CD4-positive, alpha-beta T cell treated with Interferon gamma for 1 hour (primary cell): ENCODE measurements around the gene CUEDC1.
A peak's percentile ranks its signal among the peaks of the same experiment; 100 is the strongest.

Experiments used
- DNase-seq: peaks from one replicate; pipeline ENCODE4 v3.0.0-alpha.2; 2020

Gene CUEDC1

GRCh38 chr17:57957120-57957850 lies 2.1 kb upstream of the CUEDC1 start:
- DNase-seq = no peak

- DNase-seq = peak; percentile 19
Observed at GRCh38 chr17:57956291-57957119, 1.3 kb upstream of the CUEDC1 start.

- no peak for DNase-seq
Observed at GRCh38 chr17:57954397-57955182, 622 bp downstream of the CUEDC1 start.

GRCh38 chr17:57953705-57954396 lies 1.4 kb downstream of the CUEDC1 start:
- no peak for DNase-seq

GRCh38 chr17:57953219-57953618 lies 2.0 kb downstream of the CUEDC1 start:
- no peak for DNase-seq

GRCh38 chr17:57949649-57950048 lies 5.6 kb downstream of the CUEDC1 start:
- DNase-seq = no peak

- DNase-seq = peak; percentile 11
Observed at GRCh38 chr17:57948555-57949420, 6.4 kb downstream of the CUEDC1 start.

GRCh38 chr17:57948169-57948554 lies 7.0 kb downstream of the CUEDC1 start:
- DNase-seq = no peak

GRCh38 chr17:57947369-57947768 lies 7.8 kb downstream of the CUEDC1 start:
- no peak for DNase-seq

GRCh38 chr17:57946798-57947358 lies 8.3 kb downstream of the CUEDC1 start:
- peak; percentile 62 for DNase-seq

GRCh38 chr17:57945996-57946797 lies 9.0 kb downstream of the CUEDC1 start:
- DNase-seq = no peak

- DNase-seq = no peak
Observed at GRCh38 chr17:57944908-57945307, 10.3 kb downstream of the CUEDC1 start.

- DNase-seq = no peak
Observed at GRCh38 chr17:57943645-57944044, 11.6 kb downstream of the CUEDC1 start.

GRCh38 chr17:57943140-57943539 lies 12.1 kb downstream of the CUEDC1 start:
- no peak for DNase-seq

- DNase-seq = no peak
Observed at GRCh38 chr17:57941384-57942370, 13.5 kb downstream of the CUEDC1 start.

GRCh38 chr17:57940653-57941329 lies 14.4 kb downstream of the CUEDC1 start:
- DNase-seq = no peak

GRCh38 chr17:57940231-57940630 lies 15.0 kb downstream of the CUEDC1 start:
- DNase-seq = no peak

- DNase-seq = peak; percentile 77
Observed at GRCh38 chr17:57939797-57940196, 15.4 kb downstream of the CUEDC1 start.

- DNase-seq = no peak
Observed at GRCh38 chr17:57938061-57938502, 17.1 kb downstream of the CUEDC1 start.
